Esophagus squamous epithelium (tissue), 4 donors: Measurements from ENCODE around the gene GIMAP6.

Source experiments
- POLR2A ChIP-seq, 4 donors: fragments of 450-650 bp; IDR thresholded peaks; one replicate each; pipeline ENCODE4 v1.6.1; 2017; ENCODE audit warnings: antibody characterized with exemption in 4 of 4, mild to moderate bottlenecking in 4 of 4, moderate library complexity in 3 of 4
- TF ChIP-seq, protein P1 (sequence below), 6 experiments: fragments of 450-650 bp in 4 of 6; fragments of 200-600 bp in 2 of 6; sonication (generic) in 2 of 6; IDR thresholded peaks; one replicate each; pipeline ENCODE4 v1.5.1; 2016 to 2019; ENCODE audit warnings: antibody characterized with exemption in 6 of 6, mild to moderate bottlenecking in 4 of 6, moderate library complexity in 4 of 6

DNA sequence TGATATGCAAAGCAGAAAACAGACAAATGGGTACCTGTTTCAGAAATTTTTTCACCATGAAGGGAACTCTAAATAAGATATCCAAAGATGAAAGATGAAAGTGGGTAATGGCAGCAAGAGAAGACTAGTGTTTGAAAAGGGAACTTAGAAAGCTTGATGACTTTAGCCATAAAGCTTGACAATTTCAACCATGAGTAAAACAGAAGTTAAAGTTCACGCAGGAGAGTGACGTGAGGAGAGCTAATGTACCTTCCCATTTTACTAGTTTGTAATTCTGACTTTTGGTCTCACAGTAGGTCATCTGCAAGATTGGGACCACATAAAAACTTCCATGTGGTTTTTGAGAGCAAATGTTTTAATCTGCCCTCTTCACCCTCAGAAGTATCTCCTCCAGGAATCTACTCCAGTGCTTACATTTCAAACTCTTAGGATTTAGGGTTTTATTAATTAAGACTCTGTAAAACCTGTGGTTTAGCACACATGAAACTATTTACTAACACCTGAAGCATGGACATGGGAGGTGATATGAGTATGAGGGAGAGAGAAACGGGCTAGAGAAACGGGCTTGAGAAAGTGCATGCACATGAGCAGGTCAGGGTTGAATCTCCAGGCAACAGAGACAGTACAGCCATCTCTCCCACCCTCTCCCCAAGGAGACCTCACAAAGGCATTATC, 28.9 kb upstream of the GIMAP6 start:
- TF ChIP-seq, protein P1, sequence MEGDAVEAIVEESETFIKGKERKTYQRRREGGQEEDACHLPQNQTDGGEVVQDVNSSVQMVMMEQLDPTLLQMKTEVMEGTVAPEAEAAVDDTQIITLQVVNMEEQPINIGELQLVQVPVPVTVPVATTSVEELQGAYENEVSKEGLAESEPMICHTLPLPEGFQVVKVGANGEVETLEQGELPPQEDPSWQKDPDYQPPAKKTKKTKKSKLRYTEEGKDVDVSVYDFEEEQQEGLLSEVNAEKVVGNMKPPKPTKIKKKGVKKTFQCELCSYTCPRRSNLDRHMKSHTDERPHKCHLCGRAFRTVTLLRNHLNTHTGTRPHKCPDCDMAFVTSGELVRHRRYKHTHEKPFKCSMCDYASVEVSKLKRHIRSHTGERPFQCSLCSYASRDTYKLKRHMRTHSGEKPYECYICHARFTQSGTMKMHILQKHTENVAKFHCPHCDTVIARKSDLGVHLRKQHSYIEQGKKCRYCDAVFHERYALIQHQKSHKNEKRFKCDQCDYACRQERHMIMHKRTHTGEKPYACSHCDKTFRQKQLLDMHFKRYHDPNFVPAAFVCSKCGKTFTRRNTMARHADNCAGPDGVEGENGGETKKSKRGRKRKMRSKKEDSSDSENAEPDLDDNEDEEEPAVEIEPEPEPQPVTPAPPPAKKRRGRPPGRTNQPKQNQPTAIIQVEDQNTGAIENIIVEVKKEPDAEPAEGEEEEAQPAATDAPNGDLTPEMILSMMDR (IDR thresholded peaks at IDR 0.05) = no peak
- no peak for TF ChIP-seq POLR2A (IDR thresholded peaks at IDR 0.05)
